GM19452 (cell line): ENCODE results near the gene PREB.
"Not testable (repeated sequence)": the region's sequence is repeated elsewhere in the genome, so short reads cannot be mapped to it uniquely, and the experiment has no call there.

Experiments used
- ATAC-seq: cut with Tn5 transposase; IDR thresholded peaks from one replicate; pipeline ENCODE4 v1.9.1; 2021; ENCODE audit not compliant: unreplicated experiment

Gene PREB

DNA sequence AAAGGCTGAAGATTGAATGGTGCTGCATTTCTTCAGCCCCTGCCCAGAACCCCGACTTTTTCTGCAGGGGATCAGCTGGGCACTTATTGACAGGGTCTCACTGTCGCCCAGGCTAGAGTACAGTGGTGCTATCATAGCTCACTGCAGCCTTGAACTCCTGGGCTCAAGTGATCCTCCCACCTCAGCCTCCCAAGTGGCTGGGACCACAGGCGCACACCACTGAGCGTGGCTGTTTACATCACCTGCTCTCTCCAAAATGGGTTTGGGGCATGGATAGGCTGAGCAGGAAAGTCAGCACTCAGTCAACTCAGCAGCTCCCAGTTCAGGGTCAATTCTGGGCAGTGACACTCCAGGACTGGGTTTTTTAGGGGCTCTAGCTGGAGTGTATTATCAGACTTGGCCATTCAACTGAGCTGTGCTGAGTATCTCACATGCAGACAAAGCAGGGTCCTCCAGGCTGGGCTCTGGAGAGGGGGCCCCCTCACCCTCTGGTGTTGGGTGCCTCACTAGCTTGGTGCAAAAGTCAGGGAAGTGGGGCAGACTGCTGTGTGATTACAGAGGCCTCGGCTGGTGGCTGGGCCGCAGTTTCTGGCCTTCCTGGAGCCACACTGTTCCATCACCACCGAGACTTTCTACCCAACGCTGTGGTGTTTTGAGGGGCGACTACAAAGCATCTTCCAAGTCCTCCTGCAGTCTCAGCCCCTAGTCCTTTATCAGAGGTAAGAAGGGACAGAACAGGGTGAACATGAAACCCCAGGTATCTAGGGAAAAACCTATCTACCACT lies 6.4 kb downstream of the PREB start:
- ATAC-seq, result no peak

GRCh38 chr2:27126252-27126710 lies 8.2 kb downstream of the PREB start:
- no peak for ATAC-seq

GRCh38 chr2:27125104-27125503 lies 9.3 kb downstream of the PREB start:
- no peak for ATAC-seq

GRCh38 chr2:27123302-27124150 lies 10.9 kb downstream of the PREB start, which contains the start of gene ABHD1:
Gene ABHD1 (plus strand): TSS chr2:27123815. CDS start chr2:27123949, 134 bp downstream.
- ATAC-seq, result no peak

GRCh38 chr2:27122791-27123190 lies 11.6 kb downstream of the PREB start:
- ATAC-seq, result no peak

DNA sequence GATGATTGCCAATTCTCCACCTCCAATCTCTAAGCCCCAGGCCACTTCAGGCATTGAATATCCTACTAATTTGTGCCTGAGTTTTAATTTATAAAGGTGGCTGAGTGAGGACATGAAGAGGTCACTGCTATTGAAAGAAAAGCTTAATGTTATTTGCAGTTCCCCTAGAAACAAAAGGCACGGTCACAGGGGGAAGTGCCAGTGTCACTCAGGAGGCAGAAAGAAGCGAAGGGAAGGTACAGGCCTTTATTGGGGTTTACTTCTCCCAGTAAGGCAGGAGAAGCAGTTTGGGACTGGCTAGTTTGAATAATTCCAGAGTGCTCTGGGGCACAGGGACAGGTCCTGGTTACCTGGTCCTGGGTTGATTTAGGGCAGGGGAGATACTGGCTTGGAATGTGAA lies 12.5 kb downstream of the PREB start:
- no peak for ATAC-seq

DNA sequence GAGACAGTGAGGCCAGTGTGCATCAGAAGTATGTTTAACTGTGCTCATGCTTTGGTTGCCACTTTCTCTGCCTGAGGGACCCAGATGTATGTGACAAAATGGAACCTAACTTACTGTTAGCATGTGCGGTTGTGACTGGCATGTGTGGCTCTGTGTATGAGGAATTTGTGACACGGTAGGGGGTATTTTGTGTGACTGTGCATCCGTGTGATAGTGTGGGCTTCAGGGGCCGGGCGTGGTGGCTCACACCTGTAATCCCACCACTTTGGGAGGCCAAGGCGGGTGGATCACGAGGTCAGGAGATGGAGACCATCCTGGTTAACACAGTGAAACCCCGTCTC lies 15.1 kb downstream of the PREB start:
- not testable (repeated sequence) for ATAC-seq

DNA sequence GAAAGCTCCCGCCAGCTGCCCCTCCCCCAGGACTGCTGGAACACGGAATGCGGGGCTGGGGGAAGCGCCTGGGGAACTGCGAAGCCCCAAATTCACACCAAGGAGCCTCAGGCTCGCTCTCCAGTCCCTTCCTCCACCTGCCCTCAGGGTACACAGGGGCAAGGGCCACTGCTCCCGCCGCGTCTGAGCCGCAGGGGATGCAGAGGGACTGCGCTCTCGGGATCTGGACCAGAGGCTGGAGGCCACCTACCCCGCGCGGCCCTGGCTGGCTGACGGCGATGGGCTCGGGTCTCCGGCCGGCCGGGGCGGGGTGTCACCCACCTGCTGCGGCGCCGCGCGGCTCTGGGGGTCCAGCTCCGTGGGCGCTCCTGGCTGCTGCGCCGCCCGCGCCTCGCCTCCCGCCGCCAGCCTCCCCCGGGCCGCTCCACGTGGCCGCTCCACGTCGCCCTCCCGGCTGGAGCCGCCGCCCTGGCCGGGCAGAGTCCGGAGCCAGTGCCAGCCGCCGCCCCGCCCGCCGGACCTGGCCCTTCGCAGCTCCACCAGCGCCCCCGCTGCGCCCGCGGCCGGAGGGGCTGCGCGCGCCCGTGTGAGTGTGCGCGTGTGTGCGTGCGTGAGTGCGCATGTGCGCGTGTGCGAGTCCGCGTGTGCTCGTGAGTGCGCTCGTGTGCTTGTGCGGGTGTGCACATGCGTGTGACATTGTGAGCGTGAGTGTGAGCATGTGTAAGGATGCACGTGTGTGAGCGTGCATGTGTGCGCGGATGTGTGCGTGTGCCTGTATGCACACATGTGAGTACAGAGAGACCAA lies 15.7 kb downstream of the PREB start, which contains the start of gene CGREF1:
CGREF1 (minus strand) TSS at position 604 of the 805 bp plus-strand sequence. CDS start 14,762 bp downstream, outside the sequence.
- ATAC-seq, result no peak

DNA sequence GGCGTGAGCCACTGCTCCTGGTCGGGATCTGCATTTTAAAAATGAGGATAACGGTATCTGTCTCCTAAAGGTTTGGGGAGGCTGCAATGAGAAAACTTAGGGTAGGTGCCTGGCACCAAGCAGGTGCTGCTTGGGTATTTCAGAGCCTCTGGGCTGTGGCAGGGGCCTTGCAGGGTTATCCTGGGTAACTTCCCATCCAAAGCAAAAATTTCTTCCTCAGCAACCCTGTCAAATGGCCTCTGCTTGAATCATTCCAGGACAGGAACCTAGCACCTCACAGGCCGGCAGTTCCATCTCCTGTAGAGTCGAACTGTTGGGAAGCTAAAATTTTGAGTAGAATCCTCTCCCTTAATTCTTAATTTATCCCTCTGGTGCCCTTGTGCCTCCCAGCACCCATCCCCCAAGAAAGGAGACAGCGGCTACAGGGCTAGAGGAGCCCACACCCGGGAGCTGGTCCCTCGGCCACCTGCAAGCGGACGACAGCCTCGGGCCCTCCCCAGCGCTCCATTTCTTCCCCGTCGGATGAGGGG lies 16.4 kb downstream of the PREB start:
- ATAC-seq, result no peak

DNA sequence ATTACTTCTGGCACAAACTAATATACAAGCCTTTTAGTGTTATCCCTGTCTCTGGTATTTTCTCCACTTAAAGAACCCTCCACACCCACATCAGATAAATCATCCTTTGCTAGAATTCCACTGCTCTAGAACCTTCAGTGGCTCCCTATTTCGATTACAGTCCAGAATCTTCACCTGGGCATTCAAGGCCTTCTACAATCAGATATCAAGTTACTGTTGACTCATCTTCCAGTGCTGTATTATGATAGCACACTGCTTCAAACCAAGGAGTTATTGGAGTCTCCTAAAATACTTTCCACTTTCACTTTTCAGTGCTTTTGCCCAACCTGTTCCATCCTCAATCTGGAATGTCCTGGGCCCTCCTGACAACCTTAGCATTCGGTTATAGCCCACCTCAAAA lies 18.9 kb downstream of the PREB start:
- no peak for ATAC-seq

DNA sequence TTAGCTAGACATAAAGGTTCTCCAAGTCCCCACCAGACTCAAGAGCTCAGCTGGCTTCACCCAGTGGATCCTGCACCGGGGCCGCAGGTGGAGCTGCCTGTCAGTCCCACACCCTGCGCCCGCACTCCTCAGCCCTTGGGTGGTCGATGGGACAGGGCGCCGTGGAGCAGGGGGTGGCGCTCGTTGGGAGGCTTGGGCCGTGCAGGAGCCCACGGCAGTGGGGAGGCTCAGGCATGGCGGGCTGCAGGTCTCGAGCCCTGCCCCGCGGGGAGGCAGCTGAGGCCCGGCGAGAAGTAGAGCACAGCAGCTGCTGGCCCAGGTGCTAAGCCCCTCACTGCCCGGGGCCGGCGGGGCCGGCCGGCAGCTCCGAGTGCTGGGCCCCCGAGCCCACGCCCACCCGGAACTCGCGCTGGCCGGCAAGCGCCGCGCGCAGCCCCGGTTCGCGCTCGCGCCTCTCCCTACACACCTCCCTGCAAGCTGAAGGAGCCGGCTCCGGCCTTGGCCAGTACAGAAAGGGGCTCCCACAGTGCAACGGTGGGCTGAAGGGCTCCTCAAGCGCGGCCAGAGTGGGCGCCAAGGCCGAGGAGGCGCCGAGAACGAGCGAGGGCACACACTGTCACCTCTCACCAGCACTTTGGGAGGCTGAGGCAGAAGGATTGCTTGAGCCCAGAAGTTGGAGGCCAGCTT lies 22.9 kb downstream of the PREB start:
- not testable (repeated sequence) for ATAC-seq

- ATAC-seq, result not testable (repeated sequence)
Observed at GRCh38 chr2:27110603-27111352, 23.7 kb downstream of the PREB start.

GRCh38 chr2:27109083-27109482 lies 25.4 kb downstream of the PREB start:
- ATAC-seq, result no peak

DNA sequence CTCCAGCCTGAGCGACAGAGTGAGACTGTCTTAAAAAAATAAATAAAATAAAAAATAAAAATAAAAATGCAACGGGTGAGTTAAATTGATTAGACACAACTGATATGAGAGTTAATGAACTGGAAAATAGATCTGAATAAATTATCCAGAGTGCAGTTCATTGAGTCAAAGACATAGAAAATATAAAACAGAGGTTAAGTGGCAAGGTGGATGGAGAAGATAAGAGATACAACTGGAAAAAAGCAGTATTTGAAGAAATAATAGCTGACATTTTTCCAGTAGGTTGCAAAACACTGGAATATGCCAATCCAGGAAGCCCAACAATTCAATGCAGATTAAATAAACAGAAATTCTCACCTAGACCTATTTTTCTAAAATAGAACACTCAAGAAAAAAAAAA lies 26.2 kb downstream of the PREB start:
- ATAC-seq, result no peak

GRCh38 chr2:27105981-27106380 lies 28.5 kb downstream of the PREB start:
- ATAC-seq, result no peak

DNA sequence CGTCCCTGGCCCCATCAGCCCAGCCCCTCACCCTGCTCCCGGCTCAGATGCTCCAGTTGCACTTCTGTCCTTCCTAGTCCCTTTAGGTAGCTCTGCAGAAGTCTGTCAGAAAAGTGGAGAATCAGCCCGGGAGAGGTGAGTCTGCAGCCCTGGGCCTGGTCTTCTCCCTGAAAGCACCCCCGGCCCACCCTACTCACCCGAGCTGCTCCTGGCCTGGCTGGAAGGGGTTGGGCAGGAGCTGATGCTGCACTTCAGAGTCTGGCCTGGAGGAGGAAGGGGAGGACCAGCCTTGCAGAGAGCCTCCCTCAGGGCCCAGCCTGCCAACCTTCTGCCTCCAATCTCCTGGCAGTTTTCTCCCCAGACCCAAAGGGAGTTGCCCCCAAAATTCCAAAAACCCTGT lies 32.1 kb downstream of the PREB start:
- no peak for ATAC-seq

- ATAC-seq, result no peak
Observed at GRCh38 chr2:27100036-27100435, 34.4 kb downstream of the PREB start.

DNA sequence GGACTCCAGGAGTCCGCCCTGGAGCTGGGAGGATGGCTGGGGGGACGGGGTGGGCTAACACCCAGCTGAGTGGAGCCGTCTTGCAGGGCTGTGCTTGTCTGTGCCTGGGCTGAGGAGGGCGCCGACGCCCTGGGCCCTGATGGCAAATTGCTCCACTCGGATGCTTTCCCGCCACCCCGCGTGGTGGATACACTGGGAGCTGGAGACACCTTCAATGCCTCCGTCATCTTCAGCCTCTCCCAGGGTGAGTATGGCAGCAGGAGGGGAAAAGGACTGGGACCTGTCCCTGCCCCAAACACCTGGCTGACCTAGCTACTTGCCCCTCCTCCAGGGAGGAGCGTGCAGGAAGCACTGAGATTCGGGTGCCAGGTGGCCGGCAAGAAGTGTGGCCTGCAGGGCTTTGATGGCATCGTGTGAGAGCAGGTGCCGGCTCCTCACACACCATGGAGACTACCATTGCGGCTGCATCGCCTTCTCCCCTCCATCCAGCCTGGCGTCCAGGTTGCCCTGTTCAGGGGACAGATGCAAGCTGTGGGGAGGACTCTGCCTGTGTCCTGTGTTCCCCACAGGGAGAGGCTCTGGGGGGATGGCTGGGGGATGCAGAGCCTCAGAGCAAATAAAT lies 35.0 kb downstream of the PREB start:
- ATAC-seq, result no peak

- no peak for ATAC-seq
Observed at GRCh38 chr2:27097341-27097740, 37.1 kb downstream of the PREB start.
